ENCODE results near the gene ERBB4. TPM values are rescaled to one million over a fixed set of nuclear protein-coding genes. Genes with fewer than 3 reads are reported as not detected.

ERBB4 gene
- polyA plus RNA-seq, 3 donors, result 45.5 to 60.8 (median 47.4) TPM

- no peak for DNase-seq (ENCODE audit: low read depth in 3 of 3, low spot score in 2 of 3)
Observed at GRCh38 chr2:211328126-211328525, 1210.5 kb downstream of the ERBB4 start.
